HuH-7.5 (cell line): ENCODE data around the gene HIP1.
A peak's percentile ranks its signal among the peaks of the same experiment; 100 is the strongest.
"Not testable (repeated sequence)": the region's sequence is repeated elsewhere in the genome, so short reads cannot be mapped to it uniquely, and the experiment has no call there.

ENCODE experiments used
- DNase-seq: peaks from one replicate; pipeline ENCODE4 v3.0.0; 2011; ENCODE audit warnings: low spot score

Gene HIP1

DNA sequence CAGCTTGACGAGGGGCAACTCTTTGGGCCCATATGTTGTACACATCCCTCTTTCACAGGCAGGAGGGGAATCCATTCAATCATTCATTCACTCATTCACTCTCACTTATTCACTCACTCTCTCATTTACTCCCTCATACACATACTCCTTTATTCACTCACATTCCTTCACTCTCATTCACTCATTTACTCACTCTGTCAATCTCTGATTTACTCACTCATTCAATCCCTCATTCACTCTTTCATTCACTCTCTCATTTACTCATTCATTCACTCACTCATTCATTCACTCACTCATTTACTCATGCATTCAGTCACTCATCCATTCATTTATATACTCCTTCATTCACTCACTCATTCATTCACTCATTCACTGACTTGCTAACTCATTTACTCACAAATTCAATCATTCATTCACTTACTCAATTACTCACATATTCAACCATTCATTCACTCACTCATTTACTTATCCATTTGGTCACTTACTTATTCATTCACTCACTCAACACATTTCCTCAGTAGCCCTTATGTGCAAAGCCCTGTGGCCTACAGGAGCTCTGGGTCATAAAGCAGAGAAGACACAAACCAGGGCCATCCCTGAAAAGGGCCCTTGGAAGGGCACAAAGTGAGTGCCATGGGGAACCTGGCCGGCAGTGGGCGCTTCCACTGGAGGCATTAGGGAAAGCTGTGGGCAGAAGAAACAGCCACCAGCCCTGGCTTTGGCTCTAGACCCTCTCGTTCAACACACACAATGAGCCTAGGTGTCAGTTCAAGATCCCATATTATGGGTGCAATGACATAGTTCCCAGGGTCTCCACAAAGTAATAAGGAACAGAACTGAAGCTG, 26.0 kb downstream of the HIP1 start:
- no peak for DNase-seq

DNA sequence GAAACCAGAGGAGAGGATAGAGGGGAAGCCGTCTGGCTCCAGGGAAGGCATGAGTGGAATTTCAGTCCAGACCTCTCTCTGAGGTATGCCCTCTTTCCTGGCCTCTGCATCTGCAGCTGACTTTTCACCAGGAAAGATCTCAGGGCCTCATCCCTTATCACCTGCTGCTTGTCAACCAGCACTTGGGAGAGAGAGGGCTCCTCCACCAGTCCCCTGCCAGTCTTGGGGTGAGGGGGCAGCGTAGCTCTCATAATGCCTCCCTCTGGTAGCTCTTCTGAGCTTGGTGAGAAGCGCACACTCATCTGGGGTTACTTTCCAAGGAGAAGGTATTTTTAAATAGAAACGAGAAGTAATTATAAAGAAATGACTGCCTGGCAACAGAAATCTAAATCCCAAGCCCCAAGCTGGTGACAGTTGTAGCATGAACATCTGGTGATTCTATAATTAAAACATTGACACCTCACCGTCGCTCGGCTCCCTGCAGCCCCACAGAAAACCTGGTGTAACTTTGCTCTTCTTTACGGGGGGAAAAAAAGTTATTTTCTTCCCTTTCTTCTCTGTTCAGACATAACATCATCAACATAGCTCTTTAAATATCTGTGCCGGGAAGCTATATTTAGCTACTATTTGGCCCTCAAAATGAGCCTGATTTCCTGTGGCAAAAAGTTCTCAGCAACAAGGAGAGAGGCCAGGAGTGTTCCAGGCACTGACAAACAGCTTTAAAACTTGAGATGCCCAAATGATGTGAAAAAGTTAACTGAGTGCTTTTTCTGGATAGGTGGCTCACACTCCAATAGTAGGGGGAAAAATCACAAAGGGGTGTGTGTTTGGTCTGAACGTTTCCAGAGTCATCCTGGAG, 26.9 kb downstream of the HIP1 start:
- no peak for DNase-seq

DNA sequence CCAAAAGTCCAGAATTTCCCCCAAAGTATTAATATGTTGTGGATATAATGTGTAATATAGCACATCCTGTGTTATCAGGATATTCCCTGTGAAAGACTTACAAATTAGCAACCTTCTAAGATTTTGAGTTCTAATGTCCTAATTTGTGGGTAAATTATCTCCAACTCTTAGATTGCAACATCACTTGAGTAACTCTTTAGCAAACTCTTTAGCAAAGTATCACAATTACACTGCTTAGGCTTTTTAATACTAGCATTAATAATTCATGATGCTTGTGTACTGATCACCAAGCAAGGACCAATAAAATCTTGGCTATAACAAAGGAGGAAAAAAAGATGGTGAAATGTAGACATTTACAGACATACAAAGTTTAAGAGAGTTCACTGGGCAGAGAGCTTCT, 27.7 kb downstream of the HIP1 start:
- no peak for DNase-seq

DNA sequence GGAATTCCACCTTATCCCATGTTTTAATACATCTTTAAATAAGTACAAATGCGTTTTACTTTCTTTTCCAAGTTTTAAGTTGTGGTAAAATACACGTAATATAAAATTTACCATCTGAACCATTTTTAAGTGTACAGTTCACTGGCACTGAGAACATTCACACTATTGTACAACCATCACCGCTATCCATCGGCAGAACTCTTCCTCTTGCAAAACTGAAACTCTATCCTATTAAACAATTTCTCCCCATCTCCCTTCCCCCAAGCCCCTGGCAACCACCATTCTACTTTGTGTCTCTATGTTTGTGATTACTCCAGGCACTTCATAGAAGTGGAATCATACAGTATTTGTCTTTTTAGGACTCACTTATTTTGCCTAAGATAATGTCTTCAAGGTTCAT, 33.8 kb downstream of the HIP1 start:
- no peak for DNase-seq

DNA sequence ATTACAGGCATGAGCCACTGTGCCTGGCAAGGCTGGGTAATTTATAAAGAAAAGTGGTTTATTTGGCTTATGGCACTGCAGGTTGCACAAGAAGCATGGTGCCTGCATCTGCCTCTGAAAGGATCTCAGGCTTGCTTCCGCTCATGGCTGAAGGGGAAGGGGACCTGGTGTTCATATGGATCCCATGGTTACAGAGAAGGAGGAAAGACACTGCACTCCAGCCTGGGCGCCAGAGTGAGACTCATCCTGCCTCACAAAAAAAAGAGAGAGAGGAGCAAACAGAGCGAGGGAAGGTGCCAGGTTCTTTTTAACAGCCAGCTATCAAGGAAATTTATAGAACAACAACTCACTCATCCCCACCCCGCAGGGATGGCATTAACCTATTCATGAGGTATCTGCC, 36.2 kb downstream of the HIP1 start:
- no peak for DNase-seq

DNA sequence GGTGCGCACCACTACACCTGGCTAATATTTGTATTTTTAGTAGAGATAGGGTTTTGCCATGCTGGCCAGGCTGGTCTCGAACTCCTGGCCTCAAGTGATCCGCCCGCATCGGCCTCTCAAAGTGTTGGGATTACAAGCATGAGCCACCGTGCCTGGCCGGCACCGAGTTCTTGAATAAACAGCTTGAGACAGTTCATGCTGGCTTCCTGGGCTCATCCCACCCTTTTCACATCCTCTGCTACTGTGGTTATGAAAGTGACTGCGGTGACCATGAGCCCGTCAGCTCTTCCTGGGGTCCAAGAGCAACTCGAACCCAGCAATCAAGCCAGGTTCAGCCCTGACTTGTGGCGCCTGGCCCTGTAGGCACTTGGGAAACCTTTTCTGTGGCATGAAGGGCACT, 38.7 kb downstream of the HIP1 start:
- DNase-seq: no peak

DNA sequence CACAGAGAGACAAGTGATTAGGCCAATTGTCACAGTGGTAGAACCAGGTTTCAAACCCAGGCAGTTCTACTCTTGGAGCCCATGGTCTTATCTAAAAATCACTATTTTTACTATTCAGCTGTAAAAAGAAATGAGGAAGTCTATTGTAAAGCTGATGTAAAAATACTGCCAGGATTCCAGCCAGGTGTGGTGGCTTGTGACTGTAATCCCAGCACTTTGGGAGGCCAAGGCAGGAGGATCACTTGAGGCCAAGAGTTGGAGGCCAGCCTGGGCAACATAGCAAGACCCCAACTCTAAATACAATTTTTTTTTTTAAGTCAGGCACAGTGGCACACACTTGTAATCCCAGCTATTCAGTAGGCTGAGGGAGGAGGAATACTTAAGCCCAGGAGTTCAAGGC, 40.4 kb downstream of the HIP1 start:
- DNase-seq: no peak

DNA sequence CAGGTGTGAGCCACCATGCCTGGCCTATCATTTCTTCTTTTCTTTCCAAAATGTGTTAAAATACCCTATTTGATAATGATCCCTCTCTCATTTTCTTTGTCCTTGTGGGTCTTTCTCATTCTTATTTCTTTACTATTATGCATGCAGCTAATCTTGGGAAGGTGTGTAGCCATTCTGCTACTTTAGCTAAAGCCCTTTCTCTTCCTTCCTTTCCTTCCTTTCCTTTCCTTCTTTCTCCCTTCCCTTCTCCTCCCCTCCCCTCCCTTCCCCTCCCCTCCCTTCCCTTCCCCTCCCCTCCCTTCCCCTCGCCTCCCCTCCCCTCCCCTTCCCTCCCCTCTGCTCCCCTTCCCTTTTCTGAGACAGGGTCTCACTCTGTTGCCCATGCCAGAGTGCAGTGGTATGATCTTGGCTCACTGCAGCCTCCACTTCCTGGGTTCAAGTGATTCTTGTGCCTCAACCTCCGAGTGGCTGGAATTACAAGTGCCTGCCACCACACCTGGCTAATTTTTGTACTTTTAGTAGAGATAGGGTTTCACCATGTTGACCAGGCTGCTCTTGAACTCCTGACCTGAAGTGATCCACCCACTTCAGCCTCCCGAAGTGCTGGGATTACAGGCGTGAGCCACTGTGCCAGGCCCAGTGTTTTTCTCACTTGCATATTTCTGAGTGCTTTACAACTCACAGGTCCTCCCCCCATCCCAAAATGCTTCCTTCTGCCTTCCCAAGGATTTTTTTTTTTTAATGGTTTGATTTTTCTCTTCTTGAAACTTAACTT, 42.3 kb downstream of the HIP1 start:
- DNase-seq: no peak

DNA sequence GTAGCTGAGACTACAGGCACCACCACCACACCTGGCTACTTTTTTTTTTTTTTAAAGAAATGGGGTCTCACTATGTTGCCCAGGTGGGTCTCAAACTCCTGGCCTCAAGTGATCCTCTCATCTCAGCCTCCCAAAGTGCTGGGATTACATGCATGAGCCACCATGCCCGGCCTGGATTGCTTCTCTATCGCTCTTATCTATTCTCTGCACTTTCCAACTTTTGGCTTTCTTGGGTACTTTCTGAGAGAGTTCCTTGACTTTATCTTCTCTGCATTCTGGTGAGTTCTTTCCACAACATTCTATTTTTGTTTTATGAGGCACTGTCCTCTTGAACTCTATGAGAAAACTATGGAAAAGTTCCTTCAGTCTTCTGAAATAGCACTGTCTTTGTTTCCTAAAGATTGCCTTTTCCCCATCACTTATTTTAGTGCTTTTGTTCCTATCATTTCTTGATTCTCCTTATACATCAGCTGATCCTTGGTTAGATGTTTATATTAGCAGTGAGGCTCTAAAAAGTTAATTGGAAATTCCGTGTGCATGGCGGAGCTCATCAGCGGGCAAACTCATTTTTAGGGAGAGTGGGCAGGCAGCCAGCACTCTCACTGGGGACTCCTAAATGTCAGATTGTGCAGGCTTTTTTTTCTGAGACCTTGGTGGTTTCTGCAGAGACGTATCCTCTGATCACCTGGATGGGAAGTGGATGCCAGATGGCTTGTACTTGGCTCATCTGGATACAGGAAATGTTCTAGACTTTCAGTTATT, 43.9 kb downstream of the HIP1 start:
- DNase-seq: no peak

DNA sequence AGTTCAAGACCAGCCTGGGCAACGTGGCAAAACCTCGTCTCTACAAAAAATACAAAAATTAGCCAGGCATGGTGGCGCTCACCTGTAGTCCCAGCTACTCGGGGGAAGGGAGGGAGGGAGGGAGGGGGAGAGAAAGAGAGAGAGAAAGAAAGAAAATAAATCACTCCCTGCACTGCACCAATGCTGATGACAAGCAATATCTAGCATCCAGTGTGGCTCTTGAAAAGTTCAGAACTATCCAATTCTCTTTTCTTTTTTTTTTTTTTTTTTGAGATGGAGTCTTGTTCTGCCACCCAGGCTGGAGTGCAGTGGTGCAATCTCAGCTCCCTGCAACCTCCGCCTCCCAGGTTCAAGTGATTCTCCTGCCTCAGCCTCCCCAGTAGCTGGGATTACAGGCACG, 45.1 kb downstream of the HIP1 start:
- not testable (repeated sequence) for DNase-seq

DNA sequence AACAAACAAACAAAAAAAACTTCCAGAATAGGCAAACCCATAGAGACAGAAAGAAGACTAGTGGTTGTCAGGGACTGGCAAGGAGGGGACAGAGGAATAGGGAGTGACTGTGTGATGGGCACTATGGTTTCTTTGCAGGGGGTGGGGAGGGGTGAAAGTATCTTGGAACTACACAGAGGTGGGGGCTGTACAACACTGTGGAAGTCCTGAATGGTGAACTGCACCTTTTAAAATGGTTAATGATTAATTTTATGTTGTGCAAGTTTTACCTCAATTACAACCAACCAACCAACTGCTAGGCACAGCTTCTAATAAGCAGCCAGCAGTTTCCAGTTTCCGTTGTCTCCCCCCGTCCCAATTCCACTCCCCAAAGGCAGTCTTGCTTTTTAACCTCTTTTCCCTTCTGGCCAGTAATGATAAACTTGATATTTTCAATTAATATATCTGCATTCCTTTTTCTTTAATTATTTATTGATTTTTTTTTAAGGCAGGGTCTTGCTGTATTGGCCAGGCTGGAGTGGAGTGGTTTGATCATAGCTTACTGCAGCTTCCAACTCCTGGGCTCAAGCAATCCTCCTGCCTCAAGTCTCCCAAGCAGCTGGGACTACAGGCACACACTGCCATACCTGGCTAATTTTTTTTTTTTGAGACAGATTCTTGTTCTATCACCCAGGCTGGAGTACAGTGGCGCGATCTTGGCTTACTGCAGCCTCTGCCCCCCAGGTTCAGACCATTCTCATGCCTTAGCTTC, 46.8 kb downstream of the HIP1 start:
- peak; percentile 61 for DNase-seq

DNA sequence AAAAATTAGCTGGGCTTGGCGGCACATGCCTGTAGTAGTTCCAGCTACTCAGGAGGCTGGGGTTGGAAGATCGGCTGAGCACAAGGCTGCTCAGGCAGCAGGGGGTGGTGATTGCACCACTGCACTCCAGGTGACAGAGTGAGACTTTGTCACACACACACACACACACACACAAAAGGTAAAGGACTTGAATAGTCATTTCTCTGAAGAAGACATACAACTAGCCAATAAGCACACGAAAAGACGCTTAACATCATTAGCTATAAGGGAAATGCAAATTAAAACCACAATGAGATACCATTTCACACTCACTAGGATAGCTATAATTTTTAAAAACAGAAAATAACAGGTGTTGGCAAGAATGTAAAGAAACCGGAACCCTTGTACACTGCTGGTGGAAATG, 48.6 kb downstream of the HIP1 start:
- DNase-seq: no peak

DNA sequence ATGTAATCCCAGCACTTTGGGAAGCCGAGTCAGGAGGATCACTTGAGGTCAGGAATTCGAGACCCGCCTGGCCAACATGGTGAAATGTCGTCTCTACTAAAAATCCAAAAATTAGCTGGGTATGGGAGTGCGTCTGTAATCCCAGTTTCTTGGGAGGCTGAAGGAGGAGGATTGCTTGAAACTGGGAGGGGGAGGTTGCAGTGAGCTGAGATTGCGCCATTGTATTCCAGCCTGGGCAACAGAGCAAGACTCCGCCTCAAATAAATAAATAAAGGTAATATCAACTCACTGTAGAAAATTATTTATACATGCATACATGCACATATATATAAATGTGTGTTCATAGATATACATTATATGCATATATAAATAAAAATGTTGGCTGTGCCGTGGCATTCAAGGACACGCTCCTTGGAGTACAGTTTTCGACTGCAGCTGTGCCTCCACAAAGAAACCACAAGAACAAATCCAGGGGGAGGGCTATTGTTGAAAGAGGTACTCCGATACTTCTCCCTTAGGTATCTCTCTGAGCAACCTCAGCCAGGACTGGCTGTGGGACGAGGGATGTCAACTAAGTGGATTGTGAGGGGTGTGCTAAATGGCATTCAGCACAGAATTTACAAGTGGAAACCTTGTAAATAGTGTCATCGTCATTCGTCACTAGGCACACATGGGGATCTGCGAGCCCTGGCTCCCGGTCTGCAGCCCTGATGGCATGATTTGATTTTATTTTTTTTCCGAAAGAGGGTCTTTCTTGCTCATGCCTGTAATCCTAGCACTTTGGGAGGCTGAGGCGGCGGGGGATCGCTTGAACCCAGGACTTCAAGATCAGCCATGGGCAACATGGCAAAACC, 49.3 kb downstream of the HIP1 start:
- no peak for DNase-seq

DNA sequence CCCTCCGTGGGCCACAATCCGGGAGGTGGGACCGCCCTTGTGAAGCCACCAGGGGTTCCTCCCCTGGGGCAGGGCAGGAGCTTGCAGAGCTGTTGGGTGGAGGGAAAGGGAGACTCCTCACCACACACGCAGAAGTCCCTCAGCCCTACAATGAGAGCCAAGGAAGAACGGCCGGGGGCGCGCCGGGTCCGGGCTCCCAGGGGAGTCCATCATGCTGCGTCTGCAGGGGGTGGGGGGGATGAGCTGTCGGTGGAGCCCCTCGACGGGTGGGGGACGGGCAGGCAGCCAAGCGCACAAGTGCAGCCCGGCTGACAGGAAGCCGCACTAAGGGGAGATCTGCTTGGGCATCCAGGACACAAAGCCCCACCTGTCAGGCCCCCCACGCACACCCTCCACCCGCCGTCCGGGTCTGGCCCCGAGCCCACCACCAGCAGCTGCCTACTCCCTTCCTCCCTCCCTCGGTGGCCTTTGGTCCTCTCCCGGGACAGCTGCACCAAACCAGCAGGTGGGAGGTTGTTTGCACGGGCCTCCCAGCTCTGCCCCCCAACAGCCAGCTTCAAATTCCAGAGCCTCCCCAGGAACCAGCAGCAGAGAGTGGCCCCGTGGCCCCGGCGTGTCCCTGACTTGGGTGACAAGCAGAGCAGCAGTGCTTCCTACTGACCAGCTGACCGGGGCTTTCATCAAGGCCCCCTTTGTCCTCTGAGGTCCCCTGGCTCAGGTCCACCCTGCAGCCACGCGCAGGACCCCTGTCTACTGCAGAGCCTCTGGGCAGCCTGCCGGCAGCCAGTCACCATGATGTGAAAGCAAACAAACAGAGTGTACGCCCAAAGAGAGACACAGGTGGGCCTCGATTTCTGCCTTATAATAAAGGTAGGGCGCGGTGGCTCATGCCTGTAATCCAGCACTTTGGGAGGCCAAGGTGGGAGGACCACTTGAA, 50.3 kb downstream of the HIP1 start:
- no peak for DNase-seq

DNA sequence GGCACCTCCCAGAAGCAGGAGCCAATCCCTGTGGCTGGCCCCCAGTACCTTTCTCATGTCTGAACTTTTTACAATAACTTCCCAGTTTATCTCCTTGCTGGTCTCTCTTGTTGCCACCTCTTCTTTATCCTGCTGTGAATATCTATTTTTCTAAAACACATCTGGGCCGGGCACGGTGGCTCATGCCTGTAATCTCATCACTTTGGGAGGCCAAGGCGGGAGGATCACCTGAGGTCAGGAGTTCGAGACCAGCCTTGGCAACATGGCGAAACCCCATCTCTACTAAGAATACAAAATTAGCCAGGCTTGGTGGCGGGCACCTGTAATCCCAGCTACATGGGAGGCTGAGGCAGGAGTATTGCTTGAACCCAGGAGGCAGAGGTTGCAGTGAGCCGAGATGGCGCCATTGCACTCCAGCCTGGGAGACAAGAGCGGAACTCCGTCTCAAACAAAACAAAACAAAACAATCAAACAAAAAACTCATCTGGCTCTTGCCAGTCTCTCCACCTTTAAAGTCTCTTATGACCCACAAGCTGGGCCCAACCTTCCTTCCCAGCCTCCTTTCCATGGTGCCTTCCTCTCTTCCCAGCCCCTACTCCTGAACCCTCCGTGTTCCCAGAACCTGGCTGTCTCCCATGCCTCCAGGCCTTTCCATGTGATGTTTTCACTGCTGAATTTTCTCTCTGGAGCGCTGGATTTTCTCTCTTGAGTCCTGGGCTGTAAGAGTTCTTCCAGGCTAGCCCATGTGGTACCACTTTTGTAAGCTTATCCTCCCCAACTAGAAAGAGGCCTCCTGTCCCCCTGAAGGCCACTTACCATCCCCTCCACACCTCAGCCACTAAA, 51.3 kb downstream of the HIP1 start:
- no peak for DNase-seq

DNA sequence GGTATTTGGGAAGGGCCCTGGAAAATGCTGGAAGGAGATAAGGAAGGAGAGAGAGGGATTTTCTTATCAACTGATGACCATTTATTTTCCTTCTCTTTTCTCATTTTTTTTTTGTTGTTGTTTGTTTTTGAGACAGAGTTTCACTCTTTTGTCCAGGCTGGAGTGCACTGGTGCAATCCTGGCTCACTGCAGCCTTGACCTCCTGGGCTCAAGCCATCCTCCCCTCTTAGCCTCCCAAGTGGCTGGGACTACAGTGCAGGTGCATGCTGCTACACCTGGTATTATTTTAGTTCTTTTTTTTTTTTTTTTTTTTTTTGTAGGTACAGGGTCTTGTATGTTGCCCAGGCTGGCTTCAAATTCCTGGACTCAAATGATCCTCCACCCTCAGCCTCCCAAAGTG, 52.2 kb downstream of the HIP1 start:
- no peak for DNase-seq

DNA sequence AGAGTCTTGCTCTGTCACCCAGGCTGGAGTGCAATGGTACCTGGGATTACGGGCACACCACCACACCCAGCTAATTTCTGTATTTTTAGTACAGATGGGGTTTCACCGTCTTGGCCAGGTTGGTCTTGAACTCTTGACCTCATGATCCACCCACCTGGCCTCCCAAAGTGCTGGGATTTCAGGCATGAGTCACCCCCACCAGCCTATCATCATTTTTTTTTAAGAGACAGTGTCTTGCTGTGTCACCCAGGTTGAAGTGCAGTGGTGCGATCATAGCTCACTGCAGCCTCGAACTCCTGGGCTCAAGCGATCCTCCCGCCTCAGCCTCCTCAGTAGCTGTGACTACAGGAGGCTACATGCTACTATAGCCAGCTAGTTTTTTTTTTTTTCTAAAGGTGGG, 56.7 kb downstream of the HIP1 start:
- DNase-seq: not testable (repeated sequence)

DNA sequence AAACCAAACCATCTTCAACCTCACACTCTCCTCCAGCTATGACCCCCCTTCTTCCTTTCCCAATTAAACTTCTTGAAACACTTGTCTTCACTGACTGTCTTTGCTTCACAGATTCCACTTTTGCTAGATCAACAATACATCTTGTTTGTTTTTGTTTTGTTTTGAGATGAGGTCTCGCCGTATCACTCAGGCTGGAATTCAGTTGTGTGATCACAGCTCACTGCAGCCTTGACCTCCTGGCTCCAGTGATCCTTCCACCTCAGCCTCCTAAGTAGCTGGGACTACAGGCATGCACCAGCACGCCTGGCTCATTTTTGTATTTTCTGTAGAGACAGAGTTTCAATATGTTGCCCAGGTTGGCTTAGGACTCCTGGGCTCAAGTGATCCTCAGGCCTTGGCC, 59.7 kb downstream of the HIP1 start:
- DNase-seq: no peak
